GM23338 (cell line): Measurements from ENCODE around the gene PTGIR. TPM values are rescaled to one million over a fixed set of nuclear protein-coding genes. Genes with fewer than 3 reads are reported as not detected.

Source experiments
- ATAC-seq: fragments of 200-7000 bp; cut with Tn5 transposase; 3 replicates; pipeline ENCODE4 v1.9.1; 2020
- DNase-seq: peaks from one replicate; pipeline ENCODE4 v3.0.0-alpha.2; 2015; ENCODE audit warnings: low spot score
- H2AFZ ChIP-seq: fragments of 200-600 bp; sonication (generic); 2 replicates; pipeline ENCODE4 v1.8.0; 2016; ENCODE audit warnings: antibody characterized with exemption, mild to moderate bottlenecking, moderate library complexity
- H3F3A ChIP-seq: fragments of 200-600 bp; sonication (generic); replicated peaks from 2 replicates; pipeline ENCODE4 v1.8.0; 2017; ENCODE audit warnings: antibody characterized with exemption, mixed run types, low read depth
- H3K27ac ChIP-seq: fragments of 200-600 bp; sonication (generic); 2 replicates; pipeline ENCODE4 v1.6.1; 2016; ENCODE audit warnings: low read depth
- H3K27me3 ChIP-seq: fragments of 200-600 bp; sonication (generic); 2 replicates; pipeline ENCODE4 v1.8.0; 2016; ENCODE audit warnings: mild to moderate bottlenecking, mixed run types, moderate library complexity; ENCODE audit not compliant: insufficient read depth
- H3K36me3 ChIP-seq: fragments of 200-600 bp; sonication (generic); 2 replicates; pipeline ENCODE4 v1.8.0; 2016; ENCODE audit warnings: mild to moderate bottlenecking; ENCODE audit not compliant: insufficient read depth
- H3K4me1 ChIP-seq: fragments of 200-600 bp; sonication (generic); 2 replicates; pipeline ENCODE4 v1.8.0; 2016; ENCODE audit warnings: mild to moderate bottlenecking, moderate library complexity; ENCODE audit not compliant: insufficient read depth
- H3K4me2 ChIP-seq: fragments of 200-600 bp; sonication (generic); 2 replicates; pipeline ENCODE4 v1.7.1; 2017; ENCODE audit warnings: mixed run types
- H3K4me3 ChIP-seq: fragments of 200-600 bp; sonication (generic); 2 replicates; pipeline ENCODE4 v1.6.1; 2016; ENCODE audit warnings: mixed run types
- H3K79me2 ChIP-seq: fragments of 200-600 bp; sonication (generic); replicated peaks from 2 replicates; pipeline ENCODE4 v1.8.0; 2017; ENCODE audit warnings: mild to moderate bottlenecking; ENCODE audit not compliant: insufficient read depth
- H3K9me2 ChIP-seq: fragments of 200-600 bp; sonication (generic); 2 replicates; pipeline ENCODE4 v1.8.0; 2017; ENCODE audit not compliant: insufficient read depth
- H4K20me1 ChIP-seq: fragments of 200-600 bp; sonication (generic); replicated peaks from 2 replicates; pipeline ENCODE4 v1.8.0; 2017; ENCODE audit warnings: mild to moderate bottlenecking; ENCODE audit not compliant: insufficient read depth
- H3K27ac Mint-ChIP-seq: 2 replicates; pipeline ENCODE4 v1.8.0; 2020; ENCODE audit warnings: inconsistent platforms, mild to moderate bottlenecking, moderate library complexity, mixed read lengths
- H3K27me3 Mint-ChIP-seq: 3 replicates; pipeline ENCODE4 v1.8.0; 2022; ENCODE audit warnings: low read depth, mild to moderate bottlenecking, moderate library complexity, mixed read lengths, inconsistent platforms; ENCODE audit not compliant: insufficient read depth, poor library complexity
- H3K36me3 Mint-ChIP-seq: 3 replicates; pipeline ENCODE4 v1.8.0; 2021; ENCODE audit warnings: low read depth, mild to moderate bottlenecking, inconsistent platforms, moderate library complexity, mixed read lengths
- H3K4me1 Mint-ChIP-seq: 3 replicates; pipeline ENCODE4 v1.8.0; 2020; ENCODE audit warnings: mild to moderate bottlenecking, inconsistent platforms, mixed read lengths
- H3K4me3 Mint-ChIP-seq: 3 replicates; pipeline ENCODE4 v1.8.0; 2021; ENCODE audit warnings: moderate library complexity, mild to moderate bottlenecking, inconsistent platforms, mixed read lengths
- H3K9me3 Mint-ChIP-seq: 3 replicates; pipeline ENCODE4 v1.8.0; 2020; ENCODE audit warnings: moderate library complexity, mild to moderate bottlenecking, inconsistent platforms, mixed read lengths
- CREB1 ChIP-seq: fragments of 250-450 bp; sonication (Bioruptor Pico); IDR thresholded peaks from 2 replicates; pipeline ENCODE4 v1.5.0; 2020; ENCODE audit warnings: low read depth, mild to moderate bottlenecking, moderate library complexity
- EZH2 ChIP-seq: fragments of 200-600 bp; sonication (generic); IDR thresholded peaks from one replicate; pipeline ENCODE4 v1.8.0; 2017; ENCODE audit warnings: antibody characterized with exemption, mild to moderate bottlenecking, low read depth; ENCODE audit not compliant: unreplicated experiment
- EZH2phosphoT487 ChIP-seq: fragments of 200-600 bp; sonication (generic); IDR thresholded peaks from one replicate; pipeline ENCODE4 v1.8.1; 2018; ENCODE audit warnings: antibody characterized with exemption; ENCODE audit not compliant: unreplicated experiment
- JUNB ChIP-seq: IDR thresholded peaks from one replicate; pipeline ENCODE4 v1.6.1; 2016; ENCODE audit warnings: antibody characterized with exemption; ENCODE audit not compliant: unreplicated experiment
- NANOG ChIP-seq: IDR thresholded peaks from 2 replicates; pipeline ENCODE4 v1.6.1; 2016; ENCODE audit warnings: antibody characterized with exemption, borderline replicate concordance
- POLR2AphosphoS5 ChIP-seq: IDR thresholded peaks from 2 replicates; pipeline ENCODE4 v1.6.1; 2016; ENCODE audit warnings: antibody characterized with exemption, low read depth
- STAT1 ChIP-seq: IDR thresholded peaks from one replicate; pipeline ENCODE4 v1.6.1; 2016; ENCODE audit warnings: antibody characterized with exemption; ENCODE audit not compliant: unreplicated experiment
- ZNF114 ChIP-seq: fragments of 250-450 bp; sonication (Bioruptor Pico); IDR thresholded peaks from 2 replicates; pipeline ENCODE4 v1.5.0; 2020; ENCODE audit warnings: mild to moderate bottlenecking, moderate library complexity
- ZNF331 ChIP-seq: fragments of 250-450 bp; sonication (Bioruptor Pico); IDR thresholded peaks from 2 replicates; pipeline ENCODE4 v1.5.0; 2020; ENCODE audit warnings: low read depth, mild to moderate bottlenecking, moderate library complexity
- ZNF462 ChIP-seq: fragments of 250-450 bp; sonication (Bioruptor Pico); IDR thresholded peaks from 2 replicates; pipeline ENCODE4 v1.5.0; 2020; ENCODE audit warnings: mild to moderate bottlenecking, moderate library complexity
- polyA plus RNA-seq: library from polyadenylated mRNA; unstranded; fragments of >200 nt; fragmentation: Nextera tagmentation; extraction: Ambion mirVana; gene quantifications from 2 replicates; pipeline ENCODE4 v1.2.1, GENCODE V29; 2016
- total RNA-seq: library from RNA; depleted of rRNA; stranded (reverse); fragments of >200 nt; shearing (Covaris generic); gene quantifications from 2 replicates; pipeline ENCODE4 v1.2.3, GENCODE V29; 2014
- TF ChIP-seq, protein P1 (sequence below): IDR thresholded peaks from one replicate; pipeline ENCODE4 v1.6.1; 2018; ENCODE audit warnings: antibody characterized with exemption; ENCODE audit not compliant: unreplicated experiment
- TF ChIP-seq, protein P2 (sequence below), 2 experiments: fragments of 200-600 bp in 1 of 2; sonication (generic) in 1 of 2; conservative IDR thresholded peaks; 2 replicates each; pipeline versions ENCODE4 v1.5.1 to v1.6.1; 2016 to 2017; ENCODE audit warnings: antibody characterized with exemption in 2 of 2, low read depth in 2 of 2, mild to moderate bottlenecking in 2 of 2, moderate library complexity in 1 of 2
- TF ChIP-seq, protein P3 (sequence below): IDR thresholded peaks from 2 replicates; pipeline ENCODE4 v1.6.1; 2016; ENCODE audit warnings: antibody characterized with exemption

Gene PTGIR
- total and polyA plus RNA-seq, 2 experiments from 2014 or later = not detected

- peaks cover 38% of the 10 kb centered on the region for H3K27me3 Mint-ChIP-seq
Measured at GRCh38 chr19:46654621-46655152, 29.8 kb upstream of the PTGIR start.

More at GRCh38 chr19:46654621-46655152, 29.8 kb upstream of the PTGIR start:
- Histone ChIP-seq H3K27ac (peak overlapping the region; percentile 53; the same call in 1 of the 2 replicates), H3K36me3 (no peaks in the 10 kb centered on the region), H2AFZ (peak overlapping the region; percentile 72), H3K4me3 (no peak overlapping the region), H3K79me2 (no peaks in the 10 kb centered on the region), H4K20me1 (no peaks in the 10 kb centered on the region), H3K4me2 (peak overlapping the region; percentile 49; the same call in 1 of the 2 replicates), H3K9me2 (no peaks in the 10 kb centered on the region), H3F3A (peaks cover 4% of the 10 kb centered on the region), H3K27me3 (peaks cover 39% of the 10 kb centered on the region), H3K4me1 (peaks cover 21% of the 10 kb centered on the region)
- Mint-ChIP-seq H3K9me3 (peaks cover 8% of the 10 kb centered on the region), H3K4me3 (no peak overlapping the region; the same call in 2 of the 3 replicates), H3K4me1 (peaks cover 22% of the 10 kb centered on the region), H3K27ac (no peak overlapping the region), H3K36me3 (peaks cover 3% of the 10 kb centered on the region; the same call in 1 of the 3 replicates)
- TF ChIP-seq ZNF114 (CRISPR knock-in tag) = no peak
- no peak for TF ChIP-seq STAT1
- TF ChIP-seq CREB1 (CRISPR knock-in tag) = no peak
- TF ChIP-seq, protein P1, sequence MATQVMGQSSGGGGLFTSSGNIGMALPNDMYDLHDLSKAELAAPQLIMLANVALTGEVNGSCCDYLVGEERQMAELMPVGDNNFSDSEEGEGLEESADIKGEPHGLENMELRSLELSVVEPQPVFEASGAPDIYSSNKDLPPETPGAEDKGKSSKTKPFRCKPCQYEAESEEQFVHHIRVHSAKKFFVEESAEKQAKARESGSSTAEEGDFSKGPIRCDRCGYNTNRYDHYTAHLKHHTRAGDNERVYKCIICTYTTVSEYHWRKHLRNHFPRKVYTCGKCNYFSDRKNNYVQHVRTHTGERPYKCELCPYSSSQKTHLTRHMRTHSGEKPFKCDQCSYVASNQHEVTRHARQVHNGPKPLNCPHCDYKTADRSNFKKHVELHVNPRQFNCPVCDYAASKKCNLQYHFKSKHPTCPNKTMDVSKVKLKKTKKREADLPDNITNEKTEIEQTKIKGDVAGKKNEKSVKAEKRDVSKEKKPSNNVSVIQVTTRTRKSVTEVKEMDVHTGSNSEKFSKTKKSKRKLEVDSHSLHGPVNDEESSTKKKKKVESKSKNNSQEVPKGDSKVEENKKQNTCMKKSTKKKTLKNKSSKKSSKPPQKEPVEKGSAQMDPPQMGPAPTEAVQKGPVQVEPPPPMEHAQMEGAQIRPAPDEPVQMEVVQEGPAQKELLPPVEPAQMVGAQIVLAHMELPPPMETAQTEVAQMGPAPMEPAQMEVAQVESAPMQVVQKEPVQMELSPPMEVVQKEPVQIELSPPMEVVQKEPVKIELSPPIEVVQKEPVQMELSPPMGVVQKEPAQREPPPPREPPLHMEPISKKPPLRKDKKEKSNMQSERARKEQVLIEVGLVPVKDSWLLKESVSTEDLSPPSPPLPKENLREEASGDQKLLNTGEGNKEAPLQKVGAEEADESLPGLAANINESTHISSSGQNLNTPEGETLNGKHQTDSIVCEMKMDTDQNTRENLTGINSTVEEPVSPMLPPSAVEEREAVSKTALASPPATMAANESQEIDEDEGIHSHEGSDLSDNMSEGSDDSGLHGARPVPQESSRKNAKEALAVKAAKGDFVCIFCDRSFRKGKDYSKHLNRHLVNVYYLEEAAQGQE = no peak
- TF ChIP-seq, protein P2, sequence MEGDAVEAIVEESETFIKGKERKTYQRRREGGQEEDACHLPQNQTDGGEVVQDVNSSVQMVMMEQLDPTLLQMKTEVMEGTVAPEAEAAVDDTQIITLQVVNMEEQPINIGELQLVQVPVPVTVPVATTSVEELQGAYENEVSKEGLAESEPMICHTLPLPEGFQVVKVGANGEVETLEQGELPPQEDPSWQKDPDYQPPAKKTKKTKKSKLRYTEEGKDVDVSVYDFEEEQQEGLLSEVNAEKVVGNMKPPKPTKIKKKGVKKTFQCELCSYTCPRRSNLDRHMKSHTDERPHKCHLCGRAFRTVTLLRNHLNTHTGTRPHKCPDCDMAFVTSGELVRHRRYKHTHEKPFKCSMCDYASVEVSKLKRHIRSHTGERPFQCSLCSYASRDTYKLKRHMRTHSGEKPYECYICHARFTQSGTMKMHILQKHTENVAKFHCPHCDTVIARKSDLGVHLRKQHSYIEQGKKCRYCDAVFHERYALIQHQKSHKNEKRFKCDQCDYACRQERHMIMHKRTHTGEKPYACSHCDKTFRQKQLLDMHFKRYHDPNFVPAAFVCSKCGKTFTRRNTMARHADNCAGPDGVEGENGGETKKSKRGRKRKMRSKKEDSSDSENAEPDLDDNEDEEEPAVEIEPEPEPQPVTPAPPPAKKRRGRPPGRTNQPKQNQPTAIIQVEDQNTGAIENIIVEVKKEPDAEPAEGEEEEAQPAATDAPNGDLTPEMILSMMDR (conservative IDR thresholded peaks at IDR 0.05; ENCODE audit: low read depth in 2 of 2) = no peak
- TF ChIP-seq EZH2phosphoT487 = no peak
- TF ChIP-seq, protein P3, sequence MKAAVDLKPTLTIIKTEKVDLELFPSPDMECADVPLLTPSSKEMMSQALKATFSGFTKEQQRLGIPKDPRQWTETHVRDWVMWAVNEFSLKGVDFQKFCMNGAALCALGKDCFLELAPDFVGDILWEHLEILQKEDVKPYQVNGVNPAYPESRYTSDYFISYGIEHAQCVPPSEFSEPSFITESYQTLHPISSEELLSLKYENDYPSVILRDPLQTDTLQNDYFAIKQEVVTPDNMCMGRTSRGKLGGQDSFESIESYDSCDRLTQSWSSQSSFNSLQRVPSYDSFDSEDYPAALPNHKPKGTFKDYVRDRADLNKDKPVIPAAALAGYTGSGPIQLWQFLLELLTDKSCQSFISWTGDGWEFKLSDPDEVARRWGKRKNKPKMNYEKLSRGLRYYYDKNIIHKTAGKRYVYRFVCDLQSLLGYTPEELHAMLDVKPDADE = no peak
- TF ChIP-seq JUNB = no peak
- TF ChIP-seq ZNF331 (CRISPR knock-in tag) = no peak
- TF ChIP-seq EZH2 = no peak
- TF ChIP-seq POLR2AphosphoS5 = no peak
- TF ChIP-seq NANOG = no peak
- no peak for TF ChIP-seq ZNF462
- ATAC-seq (peak; percentile 72), DNase-seq (peak; percentile 54)
